Liver (tissue), 9 donors: ENCODE data around the gene TMEM87A. TPM values are rescaled to one million over a fixed set of nuclear protein-coding genes. Genes with fewer than 3 reads are reported as not detected.

Experiments
- DNase-seq: peaks from one replicate; pipeline ENCODE4 v3.0.0-alpha.2; 2017; ENCODE audit warnings: low spot score
- H3K27ac ChIP-seq, 2 donors: one replicate each; pipeline ENCODE4 v1.7.0; 2013; ENCODE audit warnings: inconsistent platforms in 2 of 2, low read length in 2 of 2, control low read depth in 1 of 2, low read depth in 1 of 2, mild to moderate bottlenecking in 1 of 2
- H3K27me3 ChIP-seq, 4 donors: one replicate each; pipeline versions ENCODE4 v1.6.1 to v1.7.0; 2013; ENCODE audit warnings: low read length in 3 of 4, inconsistent platforms in 1 of 4, mild to moderate bottlenecking in 1 of 4, moderate library complexity in 1 of 4; ENCODE audit not compliant: control insufficient read depth in 4 of 4, insufficient read depth in 4 of 4
- H3K36me3 ChIP-seq, 4 donors: one replicate each; pipeline versions ENCODE4 v1.6.1 to v1.7.0; 2013; ENCODE audit warnings: low read length in 3 of 4, mild to moderate bottlenecking in 3 of 4, low read depth in 1 of 4, moderate library complexity in 1 of 4; ENCODE audit not compliant: control insufficient read depth in 4 of 4, insufficient read depth in 3 of 4
- H3K4me1 ChIP-seq, 4 donors: one replicate each; pipeline versions ENCODE4 v1.6.1 to v1.7.0; 2013; ENCODE audit warnings: low read length in 3 of 4, mild to moderate bottlenecking in 3 of 4, moderate library complexity in 1 of 4; ENCODE audit not compliant: control insufficient read depth in 4 of 4, insufficient read depth in 4 of 4
- H3K4me3 ChIP-seq, 3 donors: one replicate each; pipeline versions ENCODE4 v1.6.1 to v1.7.0; 2013; ENCODE audit warnings: low read length in 3 of 3, control low read depth in 1 of 3, low read depth in 1 of 3, mild to moderate bottlenecking in 1 of 3
- H3K9ac ChIP-seq, 2 donors: one replicate each; pipeline ENCODE4 v1.7.0; 2013; ENCODE audit warnings: low read length in 2 of 2, mild to moderate bottlenecking in 2 of 2, moderate library complexity in 2 of 2, control low read depth in 1 of 2, low read depth in 1 of 2
- H3K9me3 ChIP-seq, 4 donors: one replicate each; pipeline versions ENCODE4 v1.6.1 to v1.7.0; 2013; ENCODE audit warnings: low read length in 3 of 4; ENCODE audit not compliant: control insufficient read depth in 4 of 4
- EGR1 ChIP-seq, 2 donors: IDR thresholded peaks; 2 replicates each; pipeline ENCODE4 v1.6.1; 2016 to 2018; ENCODE audit warnings: antibody characterized with exemption in 2 of 2, low read depth in 2 of 2
- FOXA1 ChIP-seq: IDR thresholded peaks from 2 replicates; pipeline ENCODE4 v1.6.1; 2016; ENCODE audit warnings: antibody characterized with exemption
- FOXA2 ChIP-seq: IDR thresholded peaks from 2 replicates; pipeline ENCODE4 v1.6.1; 2016; ENCODE audit warnings: antibody characterized with exemption
- GABPA ChIP-seq, 2 donors: IDR thresholded peaks in 1 of 2; conservative IDR thresholded peaks in 1 of 2; 2 replicates each; pipeline ENCODE4 v1.6.1; 2016; ENCODE audit warnings: antibody characterized with exemption in 2 of 2, mild to moderate bottlenecking in 1 of 2, moderate library complexity in 1 of 2
- HNF4A ChIP-seq, 2 donors: conservative IDR thresholded peaks; 2 replicates each; pipeline ENCODE4 v1.6.1; 2016; ENCODE audit warnings: antibody characterized with exemption in 2 of 2, mild to moderate bottlenecking in 2 of 2
- HNF4G ChIP-seq: IDR thresholded peaks from 2 replicates; pipeline ENCODE4 v1.6.1; 2016; ENCODE audit warnings: antibody characterized with exemption
- JUND ChIP-seq, 2 donors: IDR thresholded peaks; 2 replicates each; pipeline ENCODE4 v1.6.1; 2016; ENCODE audit warnings: antibody characterized with exemption in 2 of 2
- NR2F2 ChIP-seq: IDR thresholded peaks from 2 replicates; pipeline ENCODE4 v1.6.1; 2016; ENCODE audit warnings: antibody characterized with exemption
- RAD21 ChIP-seq, 2 donors: IDR thresholded peaks; 2 replicates each; pipeline ENCODE4 v1.6.1; 2016; ENCODE audit warnings: antibody characterized with exemption in 2 of 2, mild to moderate bottlenecking in 2 of 2
- RXRA ChIP-seq, 2 donors: IDR thresholded peaks; 2 replicates each; pipeline ENCODE4 v1.6.1; 2017 to 2018; ENCODE audit warnings: antibody characterized with exemption in 2 of 2, mild to moderate bottlenecking in 1 of 2
- SP1 ChIP-seq: IDR thresholded peaks from 2 replicates; pipeline ENCODE4 v1.6.1; 2018; ENCODE audit warnings: antibody characterized with exemption, mild to moderate bottlenecking
- YY1 ChIP-seq: IDR thresholded peaks from 2 replicates; pipeline ENCODE4 v1.6.1; 2016; ENCODE audit warnings: antibody characterized with exemption, mild to moderate bottlenecking
- ZBTB33 ChIP-seq: IDR thresholded peaks from 2 replicates; pipeline ENCODE4 v1.6.1; 2016; ENCODE audit warnings: antibody characterized with exemption
- WGBS: extraction: QIAGEN DNeasy Blood & Tissue Kit; methylation state at CpG from one replicate; pipeline ENCODE4 v1.1.7; 2013; 5-methylcytosine and 5-hydroxymethylcytosine counted together
- polyA plus RNA-seq, 2 donors: library from polyadenylated mRNA; stranded (reverse) in 1 of 2; unstranded in 1 of 2; fragments of 200-250 nt in 1 of 2; fragments of >200 nt in 1 of 2; fragmentation: Nextera tagmentation in 1 of 2; extraction: Ambion mirVana in 1 of 2; gene quantifications; one replicate each; pipeline versions ENCODE4 v1.2.1 to v1.2.3, GENCODE V29; 2013 to 2015
- total RNA-seq, 2 donors: library from RNA; depleted of rRNA; stranded (reverse); fragments of >200 nt; gene quantifications; one replicate each; pipeline ENCODE4 v1.2.3, GENCODE V29; 2014
- TF ChIP-seq, protein P1 (sequence below): fragments of 150-350 bp; IDR thresholded peaks from 2 replicates; pipeline ENCODE4 v1.5.1; 2017; ENCODE audit warnings: improper control_type of control experiment, low read depth, low read length; ENCODE audit not compliant: missing input control
- TF ChIP-seq, protein P2 (sequence below): IDR thresholded peaks from 2 replicates; pipeline ENCODE4 v1.6.1; 2016; ENCODE audit warnings: antibody characterized with exemption
- donor health status: healthy.
- donor health status: healthy.
- donor health status: healthy.
- donor health status: healthy.
- donor health status: healthy.

The TMEM87A gene
- total and polyA plus RNA-seq, 4 donors: 9.2 to 27.3 (median 21.8) TPM

- TF ChIP-seq, protein P1, sequence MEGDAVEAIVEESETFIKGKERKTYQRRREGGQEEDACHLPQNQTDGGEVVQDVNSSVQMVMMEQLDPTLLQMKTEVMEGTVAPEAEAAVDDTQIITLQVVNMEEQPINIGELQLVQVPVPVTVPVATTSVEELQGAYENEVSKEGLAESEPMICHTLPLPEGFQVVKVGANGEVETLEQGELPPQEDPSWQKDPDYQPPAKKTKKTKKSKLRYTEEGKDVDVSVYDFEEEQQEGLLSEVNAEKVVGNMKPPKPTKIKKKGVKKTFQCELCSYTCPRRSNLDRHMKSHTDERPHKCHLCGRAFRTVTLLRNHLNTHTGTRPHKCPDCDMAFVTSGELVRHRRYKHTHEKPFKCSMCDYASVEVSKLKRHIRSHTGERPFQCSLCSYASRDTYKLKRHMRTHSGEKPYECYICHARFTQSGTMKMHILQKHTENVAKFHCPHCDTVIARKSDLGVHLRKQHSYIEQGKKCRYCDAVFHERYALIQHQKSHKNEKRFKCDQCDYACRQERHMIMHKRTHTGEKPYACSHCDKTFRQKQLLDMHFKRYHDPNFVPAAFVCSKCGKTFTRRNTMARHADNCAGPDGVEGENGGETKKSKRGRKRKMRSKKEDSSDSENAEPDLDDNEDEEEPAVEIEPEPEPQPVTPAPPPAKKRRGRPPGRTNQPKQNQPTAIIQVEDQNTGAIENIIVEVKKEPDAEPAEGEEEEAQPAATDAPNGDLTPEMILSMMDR: no peak
- no peak for TF ChIP-seq JUND (IDR thresholded peaks at IDR 0.05)
- no peak for TF ChIP-seq HNF4G
- TF ChIP-seq SP1: no peak
- TF ChIP-seq RAD21 (IDR thresholded peaks at IDR 0.05): no peak
- no peak for TF ChIP-seq FOXA1
- no peak for TF ChIP-seq FOXA2
- TF ChIP-seq ZBTB33: no peak
- TF ChIP-seq, protein P2, sequence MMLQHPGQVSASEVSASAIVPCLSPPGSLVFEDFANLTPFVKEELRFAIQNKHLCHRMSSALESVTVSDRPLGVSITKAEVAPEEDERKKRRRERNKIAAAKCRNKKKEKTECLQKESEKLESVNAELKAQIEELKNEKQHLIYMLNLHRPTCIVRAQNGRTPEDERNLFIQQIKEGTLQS: no peak
- no peak for TF ChIP-seq GABPA (IDR thresholded peaks at IDR 0.05 in 1 of 2, conservative IDR thresholded peaks at IDR 0.05 in 1 of 2)
- no peak for TF ChIP-seq EGR1 (IDR thresholded peaks at IDR 0.05; ENCODE audit: low read depth in 2 of 2)
- no peak for TF ChIP-seq YY1
- TF ChIP-seq NR2F2: no peak
- TF ChIP-seq RXRA (IDR thresholded peaks at IDR 0.05): no peak
- TF ChIP-seq HNF4A (conservative IDR thresholded peaks at IDR 0.05): no peak
- Histone ChIP-seq H3K27me3 (no peaks in the 10 kb centered on the region), H3K9ac (peak overlapping the region in 1 of 2 donors; percentile 26), H3K9me3 (no peaks in the 10 kb centered on the region), H3K4me3 (no peak overlapping the region), H3K4me1 (peaks cover 0 to 39% (median 32%) of the 10 kb centered on the region in 4 donors), H3K27ac (no peak overlapping the region), H3K36me3 (peaks cover 0 to 16% (median 15%) of the 10 kb centered on the region in 4 donors)
- DNase-seq: no peak
- WGBS: 63% methylated on average over 5 of the region's 5 CpGs
Measured at GRCh38 chr15:42270996-42271395, 2.2 kb downstream of the TMEM87A start.

- DNase-seq: no peak
- 48% methylated on average over 2 of the region's 2 CpGs for whole genome bisulfite sequencing
- Histone ChIP-seq H3K4me1 (peaks cover 0 to 35% (median 27%) of the 10 kb centered on the region in 4 donors), H3K9me3 (no peaks in the 10 kb centered on the region), H3K4me3 (no peak overlapping the region), H3K27me3 (no peaks in the 10 kb centered on the region), H3K27ac (no peak overlapping the region), H3K9ac (no peak overlapping the region), H3K36me3 (peaks cover 0 to 20% (median 17%) of the 10 kb centered on the region in 4 donors)
- no peak for TF ChIP-seq JUND (IDR thresholded peaks at IDR 0.05)
- TF ChIP-seq RXRA (IDR thresholded peaks at IDR 0.05): no peak
- TF ChIP-seq GABPA (IDR thresholded peaks at IDR 0.05 in 1 of 2, conservative IDR thresholded peaks at IDR 0.05 in 1 of 2): no peak
- TF ChIP-seq NR2F2: no peak
- TF ChIP-seq, protein P1: no peak
Measured at GRCh38 chr15:42270551-42270950, 2.7 kb downstream of the TMEM87A start.
